Ishikawa (cell line): ENCODE measurements around the gene LRRC8C.

Experiments
- CREB1 ChIP-seq: IDR thresholded peaks from 2 replicates; pipeline ENCODE4 v1.6.1; 2012; ENCODE audit warnings: low read depth
- EP300 ChIP-seq: IDR thresholded peaks from 2 replicates; pipeline ENCODE4 v1.6.1; 2012; ENCODE audit warnings: borderline replicate concordance
- MAX ChIP-seq: IDR thresholded peaks from 2 replicates; pipeline ENCODE4 v1.6.1; 2012
- REST ChIP-seq: IDR thresholded peaks from 2 replicates; pipeline ENCODE4 v1.6.1; 2012; ENCODE audit warnings: low read depth, mild to moderate bottlenecking
- TAF1 ChIP-seq: IDR thresholded peaks from 2 replicates; pipeline ENCODE4 v1.6.1; 2012; ENCODE audit warnings: low read depth, mild to moderate bottlenecking
- TCF12 ChIP-seq: IDR thresholded peaks from 2 replicates; pipeline ENCODE4 v1.6.1; 2012; ENCODE audit warnings: low read depth
- USF1 ChIP-seq: IDR thresholded peaks from 2 replicates; pipeline ENCODE4 v1.6.1; 2012

GRCh38 chr1:89755591-89755990 lies 122.7 kb downstream of the LRRC8C start:
- TF ChIP-seq USF1 (no peak), TAF1 (no peak), REST (no peak), TCF12 (no peak), CREB1 (no peak), MAX (no peak), EP300 (no peak)
